Fibroblast of peridontal ligament (primary cell): Measurements from ENCODE around the gene DACH2.

Experiments used
- DNase-seq: peaks from one replicate; pipeline ENCODE4 v3.0.0-alpha.2; 2010; ENCODE audit errors: extremely low read depth

Gene DACH2

GRCh38 chrX:86806786-86807185 is 658.5 kb downstream of the DACH2 start:
- DNase-seq: no peak

- DNase-seq: no peak
Measured at GRCh38 chrX:86809651-86810050, 661.4 kb downstream of the DACH2 start.

- no peak for DNase-seq
Measured at GRCh38 chrX:86829786-86830185, 681.5 kb downstream of the DACH2 start.

DNA sequence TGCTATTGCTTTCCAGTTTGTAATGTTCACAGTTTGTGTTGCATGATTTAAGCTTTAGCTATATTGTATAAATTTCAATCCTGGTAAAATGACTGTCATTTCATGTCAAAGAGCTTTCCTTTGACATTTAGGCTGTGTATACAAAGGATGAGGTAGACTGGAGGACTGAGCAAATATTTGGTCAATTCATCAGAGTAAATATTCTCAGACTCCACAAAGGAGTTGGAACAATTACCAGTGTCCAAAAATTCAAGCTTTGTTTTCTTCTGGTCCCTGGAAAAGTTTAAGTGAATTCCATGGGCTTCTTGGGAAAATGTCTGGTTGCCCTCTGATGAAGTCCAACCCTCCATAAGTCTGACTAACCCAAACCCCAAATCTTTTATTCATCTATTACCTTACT is 682.4 kb downstream of the DACH2 start:
- DNase-seq: no peak

- DNase-seq: no peak
Measured at GRCh38 chrX:86845101-86845500, 696.9 kb downstream of the DACH2 start.
